ENCODE measurements around the gene TANGO2.

The TANGO2 gene

GRCh38 chr22:19989725-19990067, 31.2 kb upstream of the TANGO2 start:
- H3K4me1 ChIP-seq (ENCODE audit: insufficient read depth, low read length), result no peaks in the 10 kb centered on the region
- DNase-seq, result no peak
- H3K27me3 ChIP-seq (ENCODE audit: insufficient read depth, low read length, poor library complexity), result no peaks in the 10 kb centered on the region
- no peak overlapping the region for H3K4me3 ChIP-seq (ENCODE audit: low read depth in 1 of 2, low read length in 2 of 2)
- no peak overlapping the region for H3K4me2 ChIP-seq (ENCODE audit: insufficient read depth, low read length)
- no peak overlapping the region for H3K27ac ChIP-seq (ENCODE audit: low read length)
- H3K79me2 ChIP-seq (ENCODE audit: insufficient read depth, low read length), result no peaks in the 10 kb centered on the region
- H3K36me3 ChIP-seq (ENCODE audit: insufficient read depth, low read length), result no peaks in the 10 kb centered on the region
- peaks cover 9% of the 10 kb centered on the region; the same call in 1 of the 2 replicates for H4K20me1 ChIP-seq (ENCODE audit: insufficient read depth, low read length)
- ATAC-seq (ENCODE audit: insufficient read depth, low read depth), result no peak
- no peak for TF ChIP-seq EZH2 (IDR thresholded peaks at IDR 0.05; ENCODE audit: borderline replicate concordance, low read depth, low read length, severe bottlenecking)
- TF ChIP-seq, protein P1, sequence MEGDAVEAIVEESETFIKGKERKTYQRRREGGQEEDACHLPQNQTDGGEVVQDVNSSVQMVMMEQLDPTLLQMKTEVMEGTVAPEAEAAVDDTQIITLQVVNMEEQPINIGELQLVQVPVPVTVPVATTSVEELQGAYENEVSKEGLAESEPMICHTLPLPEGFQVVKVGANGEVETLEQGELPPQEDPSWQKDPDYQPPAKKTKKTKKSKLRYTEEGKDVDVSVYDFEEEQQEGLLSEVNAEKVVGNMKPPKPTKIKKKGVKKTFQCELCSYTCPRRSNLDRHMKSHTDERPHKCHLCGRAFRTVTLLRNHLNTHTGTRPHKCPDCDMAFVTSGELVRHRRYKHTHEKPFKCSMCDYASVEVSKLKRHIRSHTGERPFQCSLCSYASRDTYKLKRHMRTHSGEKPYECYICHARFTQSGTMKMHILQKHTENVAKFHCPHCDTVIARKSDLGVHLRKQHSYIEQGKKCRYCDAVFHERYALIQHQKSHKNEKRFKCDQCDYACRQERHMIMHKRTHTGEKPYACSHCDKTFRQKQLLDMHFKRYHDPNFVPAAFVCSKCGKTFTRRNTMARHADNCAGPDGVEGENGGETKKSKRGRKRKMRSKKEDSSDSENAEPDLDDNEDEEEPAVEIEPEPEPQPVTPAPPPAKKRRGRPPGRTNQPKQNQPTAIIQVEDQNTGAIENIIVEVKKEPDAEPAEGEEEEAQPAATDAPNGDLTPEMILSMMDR (IDR thresholded peaks at IDR 0.05; ENCODE audit: borderline replicate concordance, extremely low read depth, low read length, poor library complexity, severe bottlenecking), result no peak
- H3K9me3 ChIP-seq (ENCODE audit: insufficient read depth, low read length, severe bottlenecking), result no peaks in the 10 kb centered on the region
- H2AFZ ChIP-seq (ENCODE audit: low read depth, low read length), result no peak overlapping the region
- H3K9ac ChIP-seq (ENCODE audit: low read depth, low read length), result no peak overlapping the region

- Histone ChIP-seq H3K4me2 (ENCODE audit: insufficient read depth, low read length) (no peak overlapping the region), H2AFZ (ENCODE audit: low read depth, low read length) (no peak overlapping the region), H3K9me3 (ENCODE audit: insufficient read depth, low read length, severe bottlenecking) (no peaks in the 10 kb centered on the region), H3K27ac (ENCODE audit: low read length) (no peak overlapping the region), H3K36me3 (ENCODE audit: insufficient read depth, low read length) (no peaks in the 10 kb centered on the region), H3K79me2 (ENCODE audit: insufficient read depth, low read length) (no peaks in the 10 kb centered on the region), H3K4me1 (ENCODE audit: insufficient read depth, low read length) (no peaks in the 10 kb centered on the region), H4K20me1 (ENCODE audit: insufficient read depth, low read length) (0 out of 2 replicates have a peak, but pooled peaks cover 6% of the 10 kb centered on the region), H3K27me3 (ENCODE audit: insufficient read depth, low read length, poor library complexity) (no peaks in the 10 kb centered on the region), H3K4me3 (ENCODE audit: low read depth in 1 of 2, low read length in 2 of 2) (no peak overlapping the region), H3K9ac (ENCODE audit: low read depth, low read length) (no peak overlapping the region)
- DNase-seq (no peak), ATAC-seq (ENCODE audit: insufficient read depth, low read depth) (no peak)
- TF ChIP-seq, protein P1 (IDR thresholded peaks at IDR 0.05; ENCODE audit: borderline replicate concordance, extremely low read depth, low read length, poor library complexity, severe bottlenecking), result no peak
- no peak for TF ChIP-seq EZH2 (IDR thresholded peaks at IDR 0.05; ENCODE audit: borderline replicate concordance, low read depth, low read length, severe bottlenecking)
Measured at GRCh38 chr22:19990188-19990587, 30.7 kb upstream of the TANGO2 start.

- ATAC-seq (ENCODE audit: insufficient read depth, low read depth) (no peak), DNase-seq (no peak)
- Histone ChIP-seq H2AFZ (ENCODE audit: low read depth, low read length) (no peak overlapping the region), H3K9ac (ENCODE audit: low read depth, low read length) (no peak overlapping the region), H3K4me2 (ENCODE audit: insufficient read depth, low read length) (no peak overlapping the region), H4K20me1 (ENCODE audit: insufficient read depth, low read length) (0 out of 2 replicates have a peak, but pooled peaks cover 6% of the 10 kb centered on the region), H3K9me3 (ENCODE audit: insufficient read depth, low read length, severe bottlenecking) (no peaks in the 10 kb centered on the region), H3K27ac (ENCODE audit: low read length) (no peak overlapping the region), H3K27me3 (ENCODE audit: insufficient read depth, low read length, poor library complexity) (no peaks in the 10 kb centered on the region), H3K4me1 (ENCODE audit: insufficient read depth, low read length) (no peaks in the 10 kb centered on the region), H3K4me3 (ENCODE audit: low read depth in 1 of 2, low read length in 2 of 2) (no peak overlapping the region), H3K36me3 (ENCODE audit: insufficient read depth, low read length) (no peaks in the 10 kb centered on the region), H3K79me2 (ENCODE audit: insufficient read depth, low read length) (no peaks in the 10 kb centered on the region)
- TF ChIP-seq, protein P1 (IDR thresholded peaks at IDR 0.05; ENCODE audit: borderline replicate concordance, extremely low read depth, low read length, poor library complexity, severe bottlenecking), result no peak
- no peak for TF ChIP-seq EZH2 (IDR thresholded peaks at IDR 0.05; ENCODE audit: borderline replicate concordance, low read depth, low read length, severe bottlenecking)
Measured at GRCh38 chr22:19990609-19991394, 30.1 kb upstream of the TANGO2 start.
